HEK293T (cell line): ENCODE results near the gene SLC25A22.

Experiments used
- CTCF ChIA-PET: fragments of 350-600 bp; formaldehyde crosslinking; extraction: SDS; loops from one replicate; lab custom pipeline; 2021; ENCODE audit warnings: antibody characterized with exemption, inconsistent platforms; lab: Yijun Ruan, JAX
- POLR2A ChIA-PET: fragments of 350-600 bp; formaldehyde crosslinking; extraction: SDS; loops from one replicate; lab custom pipeline; 2020; ENCODE audit warnings: antibody characterized with exemption, inconsistent platforms; lab: Yijun Ruan, JAX
- DNase-seq: peaks from one replicate; pipeline ENCODE4 v3.0.0; 2012; ENCODE audit warnings: mixed read lengths; ENCODE audit errors: extremely low spot score
- ARNT ChIP-seq: fragments of 450-650 bp; IDR thresholded peaks from 2 replicates; pipeline ENCODE4 v1.6.1; 2017; ENCODE audit warnings: mild to moderate bottlenecking
- BHLHE40 ChIP-seq: fragments of 450-650 bp; IDR thresholded peaks from 2 replicates; pipeline ENCODE4 v1.6.1; 2016; ENCODE audit warnings: mild to moderate bottlenecking, moderate library complexity, borderline replicate concordance
- CTBP1 ChIP-seq: fragments of 450-650 bp; IDR thresholded peaks from 2 replicates; pipeline ENCODE4 v1.6.1; 2016; ENCODE audit warnings: borderline replicate concordance
- ELF4 ChIP-seq: fragments of 450-650 bp; IDR thresholded peaks from 2 replicates; pipeline ENCODE4 v1.6.1; 2017; ENCODE audit warnings: antibody characterized with exemption
- FOXA1 ChIP-seq: fragments of 450-650 bp; IDR thresholded peaks from 2 replicates; pipeline ENCODE4 v1.6.1; 2016; ENCODE audit warnings: mild to moderate bottlenecking
- FOXK2 ChIP-seq: fragments of 450-650 bp; IDR thresholded peaks from 2 replicates; pipeline ENCODE4 v1.6.1; 2016; ENCODE audit warnings: mild to moderate bottlenecking
- FOXM1 ChIP-seq: fragments of 450-650 bp; IDR thresholded peaks from 2 replicates; pipeline ENCODE4 v1.6.1; 2017; ENCODE audit warnings: mild to moderate bottlenecking, borderline replicate concordance
- HDGF ChIP-seq: fragments of 450-650 bp; IDR thresholded peaks from 2 replicates; pipeline ENCODE4 v1.6.1; 2017; ENCODE audit warnings: antibody characterized with exemption, borderline replicate concordance
- L3MBTL2 ChIP-seq: fragments of 450-650 bp; conservative IDR thresholded peaks from 2 replicates; pipeline ENCODE4 v1.6.1; 2016; ENCODE audit warnings: mild to moderate bottlenecking
- LEF1 ChIP-seq: fragments of 450-650 bp; IDR thresholded peaks from 2 replicates; pipeline ENCODE4 v1.6.1; 2017; ENCODE audit warnings: mild to moderate bottlenecking, borderline replicate concordance
- NFRKB ChIP-seq: fragments of 450-650 bp; IDR thresholded peaks from 2 replicates; pipeline ENCODE4 v1.6.1; 2016; ENCODE audit warnings: mild to moderate bottlenecking, moderate library complexity
- PKNOX1 ChIP-seq: fragments of 450-650 bp; IDR thresholded peaks from 2 replicates; pipeline ENCODE4 v1.6.1; 2016
- SP1 ChIP-seq: fragments of 450-650 bp; IDR thresholded peaks from 2 replicates; pipeline ENCODE4 v1.6.1; 2017
- SUZ12 ChIP-seq: fragments of 450-650 bp; IDR thresholded peaks from 2 replicates; pipeline ENCODE4 v1.6.1; 2016; ENCODE audit warnings: mild to moderate bottlenecking
- TARDBP ChIP-seq: fragments of 450-650 bp; IDR thresholded peaks from 2 replicates; pipeline ENCODE4 v1.6.1; 2016
- ZNF384 ChIP-seq: fragments of 450-650 bp; IDR thresholded peaks from 2 replicates; pipeline ENCODE4 v1.6.1; 2016

The SLC25A22 gene

DNA sequence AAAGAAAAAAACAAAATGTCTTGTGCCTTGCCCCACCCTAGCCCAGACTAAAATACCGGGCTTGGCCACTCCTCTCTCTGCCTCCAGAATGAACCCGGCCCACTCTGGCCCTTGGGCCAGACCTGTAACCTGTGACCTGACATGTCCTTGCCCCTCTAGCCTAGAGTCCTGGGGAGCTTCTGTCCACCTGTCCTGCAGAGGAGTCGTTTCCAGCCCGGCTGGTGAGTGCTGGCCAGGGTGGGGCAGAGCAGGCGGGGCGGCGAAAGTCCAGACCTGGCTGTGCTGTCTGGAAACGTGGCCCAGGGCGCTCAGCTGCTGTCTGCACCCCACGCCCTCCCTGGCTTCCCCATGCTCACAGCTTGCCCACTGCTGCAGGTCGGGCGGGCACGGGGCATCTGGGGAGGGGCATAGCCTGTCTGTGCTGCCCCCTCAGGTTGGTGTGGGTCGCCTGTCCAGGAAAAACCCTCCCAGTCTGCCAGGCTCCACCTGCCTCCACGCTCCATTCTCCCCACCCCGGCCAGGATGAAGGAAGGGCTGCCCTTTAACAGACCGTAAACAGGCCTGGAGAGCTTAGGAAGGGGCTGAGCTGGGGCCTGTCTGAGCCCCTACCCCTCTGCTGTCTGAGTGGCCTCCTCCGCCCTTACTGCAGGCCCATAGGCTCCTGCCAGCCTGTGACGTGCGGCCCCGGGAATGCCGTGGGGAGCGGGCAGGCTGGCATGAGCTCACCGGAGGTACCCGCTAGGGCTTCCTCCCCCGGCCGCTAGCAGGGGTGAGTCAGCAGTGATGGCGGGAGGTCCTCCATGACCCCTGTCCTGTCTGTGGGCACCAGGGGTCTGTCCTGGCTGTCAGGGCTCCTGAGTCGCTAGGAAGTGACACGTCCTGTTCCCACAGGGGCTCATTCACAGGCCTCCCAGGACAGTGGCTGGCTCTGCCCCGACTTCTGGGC is 36.6 kb upstream of the SLC25A22 start:
- no peak for DNase-seq
- POLR2A ChIA-PET = interaction anchor here (0.6 to 8.0 kb wide), 8 partner anchors 8 to 76 kb away, joined by 3 to 63 read pairs (median 4); partner anchors contain the start of genes CHID1, PNPLA2, POLR2L and RPLP2
- no peak for TF ChIP-seq ARNT
- no peak for TF ChIP-seq FOXM1
- TF ChIP-seq FOXK2 = no peak
- no peak for TF ChIP-seq HDGF
- TF ChIP-seq LEF1 = no peak
- TF ChIP-seq PKNOX1 = no peak
- TF ChIP-seq TARDBP = no peak
- no peak for TF ChIP-seq SP1
- no peak for TF ChIP-seq BHLHE40
- TF ChIP-seq CTBP1 = no peak
- no peak for TF ChIP-seq SUZ12
- no peak for TF ChIP-seq FOXA1
- no peak for TF ChIP-seq L3MBTL2
- no peak for TF ChIP-seq NFRKB
- no peak for TF ChIP-seq ELF4
- no peak for TF ChIP-seq ZNF384
- CTCF ChIA-PET = interaction anchor here (0.7 to 1.4 kb wide), 2 partner anchors 8 to 548 kb away, joined by 3 to 4 read pairs; partner anchors contain the start of gene TSPAN4

- CTCF ChIA-PET = interaction anchor here (0.7 to 1.4 kb wide), 2 partner anchors 9 to 549 kb away, joined by 3 to 4 read pairs; partner anchors contain the start of gene TSPAN4
- TF ChIP-seq TARDBP = no peak
- TF ChIP-seq BHLHE40 = no peak
- no peak for TF ChIP-seq ZNF384
- TF ChIP-seq CTBP1 = no peak
- no peak for TF ChIP-seq SUZ12
- TF ChIP-seq HDGF = no peak
- no peak for TF ChIP-seq ARNT
- no peak for TF ChIP-seq PKNOX1
- no peak for TF ChIP-seq L3MBTL2
- no peak for TF ChIP-seq NFRKB
- TF ChIP-seq LEF1 = no peak
- TF ChIP-seq FOXM1 = no peak
- TF ChIP-seq ELF4 = no peak
- no peak for TF ChIP-seq FOXK2
- no peak for TF ChIP-seq FOXA1
- TF ChIP-seq SP1 = no peak
- no peak for DNase-seq
- POLR2A ChIA-PET = interaction anchor here (0.6 to 8.0 kb wide), 7 partner anchors 9 to 77 kb away, joined by 3 to 63 read pairs (median 5); partner anchors contain the start of genes CHID1, PNPLA2, POLR2L and RPLP2
Measured at GRCh38 chr11:833849-834311, 35.8 kb upstream of the SLC25A22 start.

GRCh38 chr11:833114-833791 is 35.2 kb upstream of the SLC25A22 start:
- ChIA-PET POLR2A (interaction anchor here (0.5 to 8.0 kb wide), 9 partner anchors 9 to 55 kb away, joined by 3 to 63 read pairs (median 5); partner anchors contain the start of genes PNPLA2, POLR2L, RPLP2 and TSPAN4), CTCF (interaction anchor here (1.4 kb wide), 1 partner anchor 10 kb away, joined by 4 read pairs; the partner anchor contains the start of gene TSPAN4)
- DNase-seq = peak; percentile 51
- no peak for TF ChIP-seq SUZ12
- no peak for TF ChIP-seq FOXA1
- no peak for TF ChIP-seq ELF4
- no peak for TF ChIP-seq FOXM1
- TF ChIP-seq TARDBP = no peak
- no peak for TF ChIP-seq SP1
- TF ChIP-seq L3MBTL2 = no peak
- no peak for TF ChIP-seq PKNOX1
- no peak for TF ChIP-seq HDGF
- TF ChIP-seq ZNF384 = no peak
- no peak for TF ChIP-seq CTBP1
- TF ChIP-seq NFRKB = no peak
- no peak for TF ChIP-seq BHLHE40
- TF ChIP-seq ARNT = no peak
- TF ChIP-seq LEF1 = no peak
- no peak for TF ChIP-seq FOXK2

DNA sequence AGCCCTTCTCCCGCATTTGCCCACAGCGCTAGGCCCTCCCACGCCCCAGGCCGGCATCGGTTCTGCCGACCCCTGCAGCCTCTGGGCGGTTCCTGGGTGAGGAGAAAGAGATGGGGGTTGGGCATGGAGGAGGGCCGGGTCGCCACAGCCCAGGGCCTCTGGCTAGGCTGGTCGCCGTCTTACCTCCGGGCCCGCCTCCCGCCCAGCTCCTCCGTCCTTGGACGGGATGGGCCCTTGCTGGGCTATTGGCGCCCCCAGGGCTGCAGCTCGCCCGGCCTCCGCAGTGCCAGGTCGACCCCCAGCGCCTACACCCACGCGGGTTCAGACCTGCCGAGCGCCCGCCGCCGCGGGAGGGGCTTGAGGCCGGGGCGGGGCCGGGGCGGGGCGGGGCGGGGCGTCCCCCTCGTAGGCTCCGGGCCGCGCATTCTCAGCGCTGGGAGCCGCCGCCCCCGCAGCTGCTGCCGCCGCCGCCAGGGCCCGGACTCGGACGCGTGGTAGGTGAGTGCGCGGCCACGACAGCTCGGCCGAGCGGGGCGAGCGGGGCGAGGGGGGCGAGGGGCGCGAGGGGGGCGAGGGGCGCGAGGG is 34.5 kb upstream of the SLC25A22 start, which contains the start of gene CD151:
Gene CD151 (plus strand): TSS at position 424 of the 585 bp plus-strand sequence. CDS start 3,118 bp downstream, outside the sequence.
- ChIA-PET POLR2A (interaction anchor here (0.6 to 8.0 kb wide), 6 partner anchors 10 to 187 kb away, joined by 3 to 63 read pairs (median 4); partner anchors contain the start of genes PNPLA2, POLR2L, RPLP2 and TSPAN4), CTCF (no interaction called here)
- TF ChIP-seq PKNOX1 (no peak), SUZ12 (no peak), FOXA1 (no peak), SP1 (no peak), NFRKB (no peak), FOXM1 (no peak), L3MBTL2 (no peak), ELF4 (no peak), CTBP1 (no peak), BHLHE40 (no peak), TARDBP (no peak), ARNT (no peak), ZNF384 (no peak)
- peak; percentile 64 for DNase-seq
